Activated T-cell treated with anti-CD3 and anti-CD28 coated beads, Interleukin-2, amount 50 U/mL, for 48 hours (primary cell): ENCODE measurements around the gene GRAMD1B.

Source experiments
- DNase-seq, 2 experiments: peaks; one replicate each; pipeline ENCODE4 v3.0.0-alpha.2; 2020

The GRAMD1B gene

GRCh38 chr11:123594921-123595320, 164.9 kb downstream of the GRAMD1B start:
- DNase-seq = no peak

- no peak for DNase-seq
These were observed 167.8 kb downstream of the GRAMD1B start for GRCh38 chr11:123597859-123598258.

GRCh38 chr11:123601136-123601535, 171.1 kb downstream of the GRAMD1B start:
- no peak for DNase-seq

GRCh38 chr11:123601743-123602142, 171.7 kb downstream of the GRAMD1B start:
- DNase-seq = no peak

GRCh38 chr11:123603666-123604065, 173.6 kb downstream of the GRAMD1B start:
- DNase-seq = no peak

- DNase-seq = no peak
These were observed 177.7 kb downstream of the GRAMD1B start for GRCh38 chr11:123607781-123608180.

GRCh38 chr11:123608371-123608770, 178.3 kb downstream of the GRAMD1B start:
- no peak for DNase-seq

GRCh38 chr11:123608945-123609344, 178.9 kb downstream of the GRAMD1B start:
- DNase-seq = no peak

GRCh38 chr11:123611698-123612097, 181.6 kb downstream of the GRAMD1B start:
- DNase-seq = no peak

- DNase-seq = no peak
These were observed 186.6 kb downstream of the GRAMD1B start for GRCh38 chr11:123616505-123617198.

- no peak for DNase-seq
These were observed 192.5 kb downstream of the GRAMD1B start for GRCh38 chr11:123622576-123622975.

GRCh38 chr11:123624974-123625373, 194.9 kb downstream of the GRAMD1B start:
- no peak for DNase-seq

GRCh38 chr11:123628936-123629683, 199.0 kb downstream of the GRAMD1B start:
- DNase-seq = no peak

GRCh38 chr11:123630126-123630608, 200.1 kb downstream of the GRAMD1B start:
- no peak for DNase-seq

- no peak for DNase-seq
These were observed 210.0 kb downstream of the GRAMD1B start for GRCh38 chr11:123640029-123640428.

- DNase-seq = peak; percentile 69 to 76
These were observed 210.8 kb downstream of the GRAMD1B start for GRCh38 chr11:123640677-123641494.

GRCh38 chr11:123641495-123641840, 211.4 kb downstream of the GRAMD1B start:
- DNase-seq = no peak

- no peak for DNase-seq
These were observed 212.4 kb downstream of the GRAMD1B start for GRCh38 chr11:123642435-123642834.

- no peak for DNase-seq
These were observed 215.4 kb downstream of the GRAMD1B start for GRCh38 chr11:123645286-123645975.

- DNase-seq = no peak
These were observed 220.8 kb downstream of the GRAMD1B start for GRCh38 chr11:123650901-123651300.

- DNase-seq = no peak
These were observed 222.5 kb downstream of the GRAMD1B start for GRCh38 chr11:123652599-123652998.

GRCh38 chr11:123653483-123653826, 223.4 kb downstream of the GRAMD1B start:
- DNase-seq = no peak
